ENCODE data around the gene GAS2L1.

The GAS2L1 gene

DNA sequence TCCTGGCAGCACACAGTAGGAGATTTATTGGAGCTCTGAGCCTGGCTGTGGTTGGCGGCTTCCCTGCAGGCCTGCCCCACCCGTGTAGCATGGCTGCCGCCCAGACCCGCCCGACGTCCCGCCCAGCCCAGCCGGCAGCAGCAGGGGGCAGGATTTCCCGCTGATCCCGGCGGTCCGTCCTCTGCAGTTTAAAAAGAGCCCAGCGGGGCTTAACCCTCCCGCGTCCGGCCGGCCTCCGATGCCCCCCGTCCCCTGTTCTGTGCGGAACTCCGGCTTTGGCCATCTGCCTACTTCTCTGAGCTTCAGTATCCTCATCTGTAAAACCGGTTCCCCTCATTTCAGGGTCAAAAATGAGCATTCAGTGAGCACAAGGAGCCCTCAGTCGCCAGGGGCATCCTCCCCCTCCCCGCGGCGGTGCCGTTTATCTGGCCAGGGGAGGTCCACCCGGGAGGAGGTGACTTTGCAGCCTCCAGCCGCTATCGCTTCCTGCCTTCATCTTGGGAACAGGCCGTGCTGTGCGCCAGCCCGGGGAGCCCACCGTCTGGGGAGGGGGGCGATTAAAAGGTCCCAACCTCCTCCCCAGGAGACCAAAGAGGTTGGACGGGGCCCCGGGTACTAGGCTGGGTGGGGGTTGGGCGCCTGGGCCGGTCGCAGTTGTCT is at the start of gene GAS2L1:
TSS of gene GAS2L1 (plus strand) at position 476 of the 660 bp plus-strand sequence. CDS start 1,456 bp downstream, outside the sequence.
- peak; percentile 93 for DNase-seq

DNA sequence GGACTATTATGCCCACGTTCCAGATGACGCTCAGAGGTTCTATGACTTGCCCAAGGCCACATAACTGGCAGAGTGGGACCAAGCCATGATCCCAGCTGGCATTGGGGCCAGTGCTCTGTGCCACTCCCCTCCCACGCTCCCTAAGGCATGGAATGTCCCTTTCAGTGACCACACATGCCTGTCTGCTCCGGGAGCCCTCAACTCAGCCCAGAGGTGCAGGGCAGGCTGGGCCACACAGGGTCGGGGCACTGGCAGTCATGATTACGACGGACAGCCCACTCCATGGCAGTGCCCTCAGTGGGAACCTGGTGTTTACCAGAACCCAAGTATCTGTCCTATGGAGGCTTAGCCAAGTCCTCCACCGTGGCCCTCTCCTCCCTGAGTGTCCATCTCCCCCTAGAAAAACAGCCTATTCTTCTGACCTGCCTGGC is 48.7 kb upstream of the GAS2L1 start:
- DNase-seq, result no peak

DNA sequence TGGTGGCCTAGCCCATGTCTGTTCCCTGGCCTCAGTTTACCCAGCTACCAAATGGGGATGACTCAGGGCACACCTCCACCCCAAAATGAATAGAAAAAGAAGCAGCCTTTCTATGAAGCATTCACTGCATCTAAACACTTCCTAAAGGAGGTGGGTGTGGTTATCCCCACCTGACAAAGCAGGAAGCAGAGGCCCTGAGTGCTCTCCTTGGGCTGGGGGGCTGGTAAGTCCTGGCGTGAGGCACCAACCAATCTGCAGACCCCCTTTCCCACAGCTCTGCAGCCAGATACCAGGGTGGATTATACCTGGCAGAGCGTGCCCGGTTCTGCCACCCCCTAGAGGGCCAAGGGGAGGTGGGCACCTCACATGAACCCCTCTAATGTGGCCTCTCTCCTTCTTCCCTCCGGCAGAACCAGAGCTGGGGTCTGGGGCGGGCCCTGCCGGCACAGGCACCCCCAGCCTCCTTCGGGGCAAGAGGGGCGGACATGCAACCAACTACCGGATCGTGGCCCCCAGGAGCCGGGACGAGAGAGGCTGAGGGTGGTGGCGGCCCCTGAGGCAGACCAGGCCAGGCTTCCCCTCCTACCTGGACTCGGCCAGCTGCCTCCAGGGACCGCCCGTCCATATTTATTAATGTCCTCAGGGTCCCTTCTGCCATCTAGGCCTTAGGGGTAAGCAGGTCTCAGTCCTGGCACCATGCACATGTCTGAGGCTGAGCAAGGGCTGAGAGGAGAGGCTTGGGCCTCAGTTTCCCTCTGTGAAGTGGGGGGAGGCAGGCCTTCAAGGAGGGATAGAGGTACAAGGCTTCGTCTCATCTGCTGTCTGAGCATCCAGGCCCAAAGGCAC is 47.8 kb upstream of the GAS2L1 start:
- no peak for DNase-seq

DNA sequence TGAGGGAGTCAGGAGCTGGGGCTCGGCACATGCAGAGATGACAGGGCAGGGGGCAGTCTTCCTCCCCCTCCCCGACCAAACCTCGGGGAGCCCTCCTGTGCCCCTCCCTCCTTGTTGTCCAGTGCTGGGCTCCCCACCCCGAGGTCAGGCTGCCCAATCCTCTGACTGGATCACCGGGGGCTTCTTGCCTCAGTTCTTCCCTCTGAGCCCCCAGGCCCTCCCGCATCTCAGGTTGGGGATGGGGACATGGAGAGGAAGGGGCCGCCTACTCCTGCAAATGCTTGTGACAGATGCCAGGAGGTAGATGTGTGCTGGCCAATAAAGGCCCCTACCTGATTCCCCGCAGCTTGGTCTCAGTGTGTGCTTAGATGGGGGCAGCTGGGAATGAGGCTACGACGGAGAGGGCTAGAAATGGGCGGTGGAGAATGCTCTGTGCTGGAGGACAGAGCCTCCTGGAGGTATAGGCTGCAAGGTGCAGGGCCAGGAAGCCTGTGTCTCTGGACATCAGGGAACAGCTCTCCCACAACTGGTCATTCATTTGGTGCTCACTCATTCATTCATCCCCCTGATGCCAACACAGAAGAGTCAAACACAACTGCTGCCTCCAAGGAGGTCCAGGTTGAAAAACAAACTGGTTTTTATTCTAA is 47.1 kb upstream of the GAS2L1 start:
- DNase-seq, result no peak

DNA sequence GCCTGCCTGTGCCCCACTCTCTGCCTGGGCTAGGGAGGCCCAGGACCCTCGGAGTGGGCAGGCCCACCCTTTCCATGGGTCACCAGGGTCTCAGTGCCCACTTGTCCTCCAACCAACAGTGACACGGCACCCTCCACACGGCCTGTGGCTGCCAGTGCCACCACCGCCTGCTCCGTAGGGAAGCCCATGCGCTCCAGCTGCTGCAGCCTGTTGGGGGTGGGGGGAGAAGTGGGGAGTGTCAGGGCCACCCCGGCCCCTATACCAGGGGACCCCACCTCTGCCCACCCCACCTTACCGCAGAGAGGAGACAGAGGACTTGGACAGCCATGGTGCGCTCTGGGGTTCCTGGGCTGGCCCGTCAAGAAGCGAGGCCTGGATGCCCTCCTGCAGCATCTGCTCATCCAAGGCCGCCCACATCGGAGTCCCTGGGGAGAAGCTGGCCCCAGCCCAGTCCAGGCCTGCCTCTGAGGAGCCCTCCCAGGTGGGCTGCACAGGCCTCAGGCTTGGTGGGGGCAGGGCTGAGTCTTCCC is 46.4 kb upstream of the GAS2L1 start:
- DNase-seq, result peak; percentile 33

DNA sequence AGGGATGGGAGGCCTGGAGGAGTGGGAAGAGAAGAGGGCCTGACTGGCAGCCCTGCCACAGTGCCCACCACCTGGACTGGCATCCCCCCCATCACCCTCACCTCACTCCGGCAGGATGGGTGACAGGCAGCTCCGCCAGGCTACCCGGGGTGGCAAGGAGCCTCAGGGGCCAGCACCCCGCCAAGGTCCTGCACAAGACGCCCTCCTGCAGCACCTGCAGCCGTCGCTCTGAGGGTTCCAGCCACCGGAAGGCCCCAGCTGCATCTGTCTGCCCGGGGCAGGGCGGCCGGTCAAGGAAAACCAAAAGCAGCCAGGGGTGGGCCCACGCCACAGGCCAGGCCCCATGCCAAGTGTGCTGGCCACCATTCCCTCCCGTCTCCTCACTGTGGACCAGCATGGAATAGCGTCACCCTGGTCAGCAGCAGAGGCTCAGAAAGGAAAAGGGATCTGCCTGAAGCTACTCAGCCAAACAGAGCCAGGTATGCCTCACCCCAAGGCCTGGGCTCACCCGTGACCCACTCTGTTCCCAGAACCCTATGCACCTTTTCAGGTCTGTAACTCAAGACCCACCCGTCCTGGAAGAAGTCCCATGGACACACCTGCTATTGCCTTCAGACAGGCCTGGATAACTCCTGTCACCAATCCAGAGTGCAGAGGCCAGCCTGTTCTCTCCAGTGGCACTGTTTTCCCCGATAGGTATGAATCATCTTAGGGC is 45.7 kb upstream of the GAS2L1 start:
- DNase-seq, result peak; percentile 37

DNA sequence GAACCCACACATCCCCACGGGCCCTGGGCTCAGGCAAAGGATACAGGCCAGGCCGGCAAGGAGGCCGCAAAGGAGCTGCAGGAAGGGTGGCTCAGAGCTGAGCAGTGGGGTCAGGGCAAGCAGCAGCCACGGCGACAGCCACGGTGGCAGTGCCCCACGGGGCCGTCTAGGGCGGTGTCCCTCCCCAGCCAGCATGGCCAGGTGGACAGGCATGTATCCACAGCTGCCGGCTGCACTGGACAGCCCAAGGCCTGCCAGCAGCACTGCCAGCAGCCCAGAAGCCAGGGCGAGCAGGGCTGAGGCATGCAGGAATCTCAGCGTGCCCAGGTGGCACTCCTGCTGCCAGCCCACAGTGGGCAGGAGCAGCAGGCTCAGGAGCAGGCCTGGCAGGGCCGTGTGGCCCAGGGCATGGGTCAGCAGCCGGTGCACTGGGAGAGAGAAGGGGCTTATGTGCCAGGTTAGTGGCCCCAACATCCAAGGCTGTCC is 42.6 kb upstream of the GAS2L1 start:
- DNase-seq, result no peak

DNA sequence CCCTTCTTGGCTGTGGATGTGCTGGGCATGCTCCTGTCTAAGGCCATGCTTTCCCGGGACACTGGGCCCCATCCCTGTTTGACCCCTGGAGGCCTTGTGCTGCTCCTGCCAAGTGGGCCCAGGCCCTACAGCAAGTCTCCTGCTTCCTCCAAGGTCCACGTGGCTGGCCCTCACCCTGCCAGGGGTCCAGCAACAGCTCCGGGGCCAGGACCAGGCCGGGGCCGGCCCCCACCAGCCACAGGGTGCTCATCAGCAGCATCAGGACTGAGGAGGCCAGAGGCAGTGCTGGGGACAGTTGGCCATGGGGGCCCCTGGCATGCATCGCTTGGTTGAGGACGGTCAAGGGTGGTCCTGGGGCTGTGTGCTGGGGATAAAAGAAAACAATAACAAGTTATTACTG is 41.1 kb upstream of the GAS2L1 start:
- DNase-seq, result no peak

DNA sequence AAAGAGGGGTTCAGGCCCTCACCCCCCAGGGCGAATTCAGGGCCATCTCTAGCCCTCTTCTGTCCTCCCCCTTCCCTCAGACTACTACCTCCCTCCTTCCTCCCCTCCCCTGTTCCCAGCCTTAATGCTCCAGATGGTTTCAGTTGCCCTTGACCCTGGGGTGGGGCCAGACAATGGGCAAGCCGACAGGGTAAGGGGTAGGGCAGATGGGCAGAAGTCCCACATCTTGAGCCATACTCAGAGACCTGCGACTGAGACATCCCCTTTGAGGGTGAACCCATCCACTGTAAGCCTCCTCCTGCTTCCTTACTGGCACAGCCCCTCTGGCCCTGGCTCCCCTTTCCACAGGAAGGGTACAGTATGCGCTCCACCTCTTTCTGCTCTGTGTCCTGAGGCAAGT is 40.5 kb upstream of the GAS2L1 start:
- DNase-seq, result no peak

DNA sequence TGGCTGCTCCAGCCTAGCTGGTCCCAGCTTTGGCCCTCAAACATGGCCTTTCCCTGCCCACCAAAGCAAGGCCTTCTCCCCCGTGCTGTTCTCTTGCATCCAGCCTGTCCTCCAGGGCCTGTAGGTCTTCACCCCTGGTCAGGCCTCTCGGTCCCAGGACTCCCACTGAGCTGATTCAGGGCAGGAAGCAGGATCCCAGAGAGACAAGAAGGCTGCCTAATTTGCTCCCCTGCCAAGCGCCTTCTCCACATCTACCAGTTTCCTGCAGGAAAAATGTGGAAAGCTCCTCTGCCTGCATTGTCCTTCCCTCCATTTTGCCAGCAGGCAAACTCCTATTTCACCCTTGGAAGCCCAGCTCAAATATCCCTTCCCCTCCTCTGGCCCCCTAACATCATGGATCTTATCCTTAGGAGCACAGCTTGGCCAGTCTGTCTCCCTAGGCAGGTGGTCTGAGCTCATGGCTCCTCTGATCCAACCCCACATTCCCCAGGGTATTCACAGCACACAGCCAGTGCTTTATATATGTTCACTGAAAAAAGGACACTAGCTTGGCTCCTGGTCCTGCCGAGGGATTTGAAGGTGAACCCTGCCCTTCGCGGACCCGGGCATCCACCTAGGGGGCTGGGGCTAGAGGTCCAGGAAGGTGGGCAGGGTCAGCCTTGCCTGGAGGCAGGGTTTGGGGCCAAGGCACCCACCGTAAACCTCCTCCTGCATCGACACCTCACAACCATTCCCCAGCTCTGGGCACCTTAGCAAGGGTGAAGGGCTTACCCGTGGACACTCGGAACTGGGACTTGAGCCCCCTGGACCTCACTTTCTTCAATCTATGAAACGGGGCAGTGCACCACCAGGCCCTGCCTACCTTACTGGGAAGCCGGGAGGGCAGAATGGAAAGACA is 39.6 kb upstream of the GAS2L1 start:
- no peak for DNase-seq

DNA sequence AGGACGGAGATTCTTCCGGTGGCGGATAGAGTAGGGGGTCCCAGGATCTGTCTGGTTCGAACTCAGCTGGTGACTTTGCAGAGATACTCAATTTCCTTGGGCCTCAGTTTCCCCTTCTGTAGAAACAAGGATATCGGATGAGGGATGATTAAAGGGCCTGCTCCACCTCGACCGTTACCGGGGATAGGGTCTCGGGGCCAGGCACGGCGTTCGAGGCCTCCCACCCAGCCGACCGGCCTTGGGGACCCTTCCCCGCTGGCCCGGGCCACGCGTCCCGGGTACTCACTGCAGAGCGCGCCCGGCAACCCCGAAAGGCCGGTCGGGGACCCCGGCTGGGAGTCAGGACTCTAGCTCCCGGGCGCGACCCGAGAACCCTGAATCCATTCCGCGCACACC is 39.0 kb upstream of the GAS2L1 start:
- DNase-seq, result no peak

DNA sequence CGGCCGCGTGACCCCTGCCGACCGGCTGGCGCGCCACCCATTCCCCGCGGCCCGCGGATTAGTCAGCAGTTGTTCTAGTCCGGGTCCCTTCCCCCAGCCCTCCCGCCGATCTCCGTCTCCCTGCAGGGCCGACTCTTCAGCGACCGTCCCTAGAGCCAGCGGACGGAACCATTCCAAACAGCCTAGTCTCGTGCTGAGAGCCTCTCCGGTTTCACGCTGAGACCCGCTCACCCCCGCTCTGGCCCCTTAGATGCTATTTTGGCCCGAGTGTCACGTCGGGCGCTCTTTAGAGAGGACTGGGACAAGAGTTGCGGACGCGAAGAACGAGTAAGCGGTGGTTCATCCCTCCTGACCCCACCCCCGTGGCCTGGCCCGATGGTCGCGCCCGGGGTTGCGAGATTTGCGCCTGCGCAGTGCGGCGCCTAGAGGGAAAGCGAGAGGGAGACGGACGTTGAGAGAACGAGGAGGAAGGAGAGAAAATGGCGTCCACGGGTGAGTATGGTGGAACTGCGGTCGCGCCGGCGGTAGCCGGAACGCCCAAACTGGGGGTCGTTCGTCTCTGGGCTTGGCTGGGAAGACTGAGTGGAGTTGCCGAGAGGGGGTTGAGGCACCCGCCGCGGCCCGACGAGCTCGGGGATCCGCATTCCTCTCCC is 38.5 kb upstream of the GAS2L1 start, which contains the start of the genes EWSR1 and RHBDD3:
TSS of gene EWSR1 (plus strand) at position 411 of the 653 bp plus-strand sequence. CDS start at position 480, 69 bp downstream.
TSS of gene RHBDD3 (minus strand) at position 124 of the 653 bp plus-strand sequence. CDS start 2,355 bp downstream, outside the sequence.
- peak; percentile 96 for DNase-seq

DNA sequence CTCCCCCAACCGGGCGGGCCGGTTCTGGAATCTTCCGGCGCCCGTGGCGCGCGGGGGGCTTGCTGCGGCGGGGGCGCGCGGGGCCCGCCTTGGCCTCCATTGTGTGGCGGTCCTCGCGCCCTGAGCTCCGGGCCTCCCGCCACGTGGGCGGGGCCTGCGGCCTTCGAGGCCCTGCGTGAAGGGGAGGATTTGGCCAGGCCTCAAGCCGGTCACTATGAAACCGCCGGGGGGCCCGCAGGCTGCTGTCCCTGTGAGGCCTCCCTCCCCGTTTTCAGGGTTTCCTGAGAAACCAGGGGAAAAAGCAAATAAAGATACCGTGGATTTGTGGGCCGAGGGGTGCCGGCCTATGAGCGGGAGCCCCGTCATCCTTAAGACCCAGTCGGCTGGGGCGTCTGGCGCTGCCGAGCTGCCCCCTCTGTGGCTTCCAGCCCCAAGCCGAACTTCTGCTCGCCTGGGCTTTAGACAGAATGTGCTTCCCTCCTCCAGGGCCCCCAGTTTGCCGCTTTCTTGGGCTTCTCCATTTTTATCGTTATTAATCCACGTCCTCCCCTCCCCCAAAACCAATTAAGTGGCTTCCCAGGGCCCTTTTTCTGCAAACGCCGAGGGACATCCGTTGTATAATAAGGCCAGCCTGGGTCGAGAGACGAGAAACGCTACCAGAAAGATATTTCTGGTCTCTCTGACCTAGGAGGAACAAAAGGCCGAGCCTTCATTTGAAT is 37.8 kb upstream of the GAS2L1 start:
- peak; percentile 87 for DNase-seq

DNA sequence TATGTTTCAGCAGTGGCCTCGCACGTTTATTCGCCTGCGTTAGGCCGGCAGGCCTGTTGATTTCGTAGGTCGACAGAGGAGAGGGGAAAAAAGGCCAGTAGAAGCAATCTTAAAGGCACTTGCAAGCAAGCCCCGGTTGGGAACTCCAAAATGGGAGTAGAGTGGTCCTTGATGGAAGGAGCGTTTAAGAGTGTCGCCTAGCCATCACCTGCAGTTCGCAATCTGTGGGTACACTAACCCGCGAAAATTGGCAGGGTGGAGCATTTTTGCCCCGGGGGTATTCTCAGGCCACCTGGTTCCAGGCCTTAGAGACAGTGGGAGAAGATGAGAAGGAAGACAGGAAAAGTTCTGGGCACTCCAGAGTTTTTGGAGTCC is 37.2 kb upstream of the GAS2L1 start:
- DNase-seq, result no peak

DNA sequence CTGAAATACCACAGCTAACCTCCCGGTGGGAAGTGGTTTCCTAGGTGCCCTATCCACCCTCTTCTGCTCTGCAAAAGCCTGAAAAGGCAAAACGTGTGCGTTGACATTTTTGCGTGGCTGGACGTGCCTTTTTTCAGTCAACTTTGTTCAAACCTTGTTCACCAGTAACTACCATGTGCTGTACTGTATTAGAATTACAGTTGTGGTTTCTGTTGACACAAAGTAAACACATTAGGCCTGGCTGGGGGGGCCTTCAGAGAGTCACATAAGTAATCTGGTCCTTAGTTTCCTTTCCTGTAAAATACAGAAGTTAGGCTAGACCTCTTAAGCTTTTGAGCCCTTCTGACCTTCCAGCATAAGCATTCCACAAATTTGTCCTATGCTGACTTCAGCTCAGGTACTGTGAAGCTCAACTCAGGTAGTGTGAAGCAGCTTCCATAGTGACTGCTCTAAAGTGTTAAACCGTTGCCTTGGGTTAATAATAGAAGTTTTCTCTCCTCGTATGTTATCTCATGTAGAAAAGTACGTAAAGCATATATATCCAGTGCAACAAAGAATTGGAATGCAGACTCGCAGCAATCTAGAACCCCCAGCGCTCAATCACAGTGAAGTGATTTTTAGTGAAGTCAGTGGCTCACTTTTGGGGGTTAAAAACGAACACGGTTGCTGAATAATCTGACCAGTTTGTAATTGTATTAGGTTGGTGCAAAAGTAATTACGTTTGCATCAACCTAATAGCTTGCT is 36.5 kb upstream of the GAS2L1 start:
- DNase-seq, result no peak

DNA sequence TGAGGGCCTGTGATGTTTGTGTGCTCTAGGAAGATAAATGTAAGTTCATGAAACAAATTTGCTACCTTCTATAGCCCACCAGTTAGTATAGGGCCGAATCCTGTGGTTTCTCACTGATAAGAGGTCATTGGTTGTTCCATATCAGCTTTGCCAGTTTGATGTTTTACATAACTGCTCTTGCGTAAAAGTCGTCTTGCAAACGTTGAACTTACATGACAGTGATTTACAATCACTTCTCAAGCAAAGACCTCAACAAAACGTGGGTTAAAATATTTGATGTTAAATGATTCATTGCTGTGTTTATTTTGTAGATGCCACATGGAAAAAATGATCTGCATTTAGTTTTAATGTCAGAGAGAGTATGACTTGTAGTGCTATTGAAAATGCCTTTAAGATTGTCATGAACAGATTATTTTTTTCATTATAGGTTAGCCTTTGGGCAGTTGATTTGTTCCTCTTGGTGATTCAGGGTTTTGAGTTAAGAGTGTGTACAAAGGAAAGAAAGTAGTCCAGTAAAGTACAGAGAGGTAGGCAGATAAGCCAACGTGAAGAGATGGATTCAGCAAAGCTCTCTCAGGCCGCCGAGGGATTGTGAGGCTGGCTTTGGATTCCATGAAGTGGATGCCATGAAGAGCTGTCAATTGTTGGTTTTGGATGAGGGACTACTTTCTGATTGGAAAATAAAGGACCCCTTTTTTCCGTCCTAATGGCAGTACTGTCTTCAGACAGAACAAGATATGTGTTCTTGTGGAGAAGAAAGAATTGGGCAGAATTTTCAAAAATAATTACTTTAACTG is 35.8 kb upstream of the GAS2L1 start:
- DNase-seq, result no peak

DNA sequence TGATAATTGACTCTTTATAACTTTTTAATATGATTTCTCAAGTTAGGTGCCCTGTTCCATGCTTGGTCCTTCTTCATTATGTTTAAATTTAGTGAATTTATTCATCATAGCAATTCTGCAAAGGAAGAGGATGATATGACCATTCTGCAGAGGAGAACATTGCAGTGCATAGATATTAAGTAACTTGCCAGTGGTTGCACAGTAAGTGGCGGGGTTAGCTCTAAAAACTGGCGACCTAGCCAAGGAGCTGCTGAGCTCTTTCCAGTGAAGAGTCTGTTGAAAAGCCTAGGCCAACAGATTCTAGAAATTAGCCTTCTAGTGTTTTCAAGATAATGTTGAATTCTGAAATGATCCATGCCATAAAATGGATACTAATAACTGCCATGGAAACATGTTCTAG is 33.8 kb upstream of the GAS2L1 start:
- no peak for DNase-seq

DNA sequence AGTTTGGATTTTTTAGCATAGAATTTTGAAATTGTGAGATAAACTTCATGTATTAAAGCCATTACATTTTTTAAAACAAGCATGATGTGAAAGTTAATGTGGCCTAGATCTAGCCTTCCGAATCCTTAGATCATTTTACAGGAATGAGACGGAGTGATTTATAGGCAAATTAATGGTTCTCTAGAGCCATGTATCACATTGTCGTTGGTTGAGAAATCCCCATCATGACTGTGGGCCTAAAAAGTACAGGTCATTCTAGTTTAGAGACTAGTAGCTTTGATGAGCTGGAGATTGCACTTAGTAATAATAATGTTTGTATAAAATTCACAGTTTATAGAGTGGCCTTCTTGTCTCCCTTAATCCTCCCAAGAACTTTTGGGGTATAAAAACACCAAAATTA is 31.3 kb upstream of the GAS2L1 start:
- no peak for DNase-seq
